GM12878 (cell line): Measurements from ENCODE around the gene IL1RL2. TPM values are rescaled to one million over a fixed set of nuclear protein-coding genes. Genes with fewer than 3 reads are reported as not detected.

Experiments
- ATAC-seq: fragments of 200-7000 bp; cut with Tn5 transposase; 3 replicates; pipeline ENCODE4 v1.9.1; 2020; ENCODE audit warnings: mild to moderate bottlenecking, moderate library complexity
- BruUV-seq: library from RNA; stranded (reverse); fragments of 400-500 nt; replicated peaks from 2 replicates; lab custom pipeline; 2021; lab: Mats Ljungman, UMichigan
- CTCF ChIA-PET: fragments of 300-600 bp; sonication (Branson Sonifier 250); formaldehyde crosslinking; extraction: SDS; loops from one replicate; lab custom pipeline; 2021; ENCODE audit warnings: inconsistent platforms; lab: Yijun Ruan, JAX
- POLR2A ChIA-PET: fragments of 350-600 bp; formaldehyde crosslinking; extraction: SDS; loops from one replicate; lab custom pipeline; 2021; ENCODE audit warnings: inconsistent platforms; lab: Charles Lee
- RAD21 ChIA-PET: fragments of 300-600 bp; sonication (Branson Sonifier 250); formaldehyde crosslinking; loops from one replicate; lab custom pipeline; 2023; ENCODE audit warnings: antibody characterized with exemption; ENCODE audit not compliant: unreplicated experiment; lab: Charles Lee
- SMC1A ChIA-PET: fragments of 300-600 bp; sonication (Branson Sonifier 250); formaldehyde crosslinking; loops from one replicate; lab custom pipeline; 2023; ENCODE audit not compliant: unreplicated experiment, uncharacterized antibody; lab: Charles Lee
- DNase-seq: peaks from one replicate; pipeline ENCODE4 v3.0.0-alpha.2; 2011; ENCODE audit warnings: low read depth, low spot score
- FAIRE-seq: peaks from 3 replicates; lab custom pipeline; 2011; peaks lifted over from hg19 to GRCh38; lab: Jason Lieb, UNC
- H2AFZ ChIP-seq: 2 replicates; pipeline ENCODE4 v1.6.0; 2011; ENCODE audit warnings: low read depth, low read length, control low read depth; ENCODE audit not compliant: control insufficient read depth
- H3K27ac ChIP-seq: 2 replicates; pipeline ENCODE4 v1.5.1; 2011; ENCODE audit warnings: control low read depth; ENCODE audit not compliant: control insufficient read depth, insufficient read depth
- H3K27me3 ChIP-seq, 2 experiments: replicated peaks in 1 of 2; 2 replicates each; pipeline versions ENCODE4 v1.6.0 to v1.6.1; 2011; ENCODE audit warnings: low read length in 1 of 2; ENCODE audit not compliant: control insufficient read depth in 2 of 2, insufficient read depth in 2 of 2
- H3K36me3 ChIP-seq, 2 experiments: 2 replicates each; pipeline ENCODE4 v1.5.1; 2011; ENCODE audit warnings: low read length in 1 of 2; ENCODE audit not compliant: control insufficient read depth in 2 of 2, insufficient read depth in 2 of 2
- H3K4me1 ChIP-seq: 2 replicates; pipeline ENCODE4 v1.6.1; 2011; ENCODE audit warnings: mild to moderate bottlenecking, low read length, moderate library complexity, mixed read lengths; ENCODE audit not compliant: control insufficient read depth, insufficient read depth
- H3K4me2 ChIP-seq: 2 replicates; pipeline ENCODE4 v1.6.0; 2011; ENCODE audit warnings: control low read depth; ENCODE audit not compliant: control insufficient read depth, insufficient read depth
- H3K4me3 ChIP-seq: fragments of 200-600 bp; sonication (generic); 2 replicates; pipeline ENCODE4 v1.5.1; 2016
- H3K79me2 ChIP-seq: 2 replicates; pipeline ENCODE4 v1.6.0; 2011; ENCODE audit warnings: low read length; ENCODE audit not compliant: control insufficient read depth, insufficient read depth
- H3K9ac ChIP-seq: 2 replicates; pipeline ENCODE4 v1.8.0; 2011; ENCODE audit warnings: low read length, control low read depth, mixed read lengths; ENCODE audit not compliant: control insufficient read depth, insufficient read depth
- H3K9me3 ChIP-seq: replicated peaks from 3 replicates; pipeline ENCODE4 v1.5.1; 2011; ENCODE audit warnings: mild to moderate bottlenecking, low read length; ENCODE audit not compliant: control insufficient read depth, insufficient read depth
- H4K20me1 ChIP-seq: 2 replicates; pipeline ENCODE4 v1.6.0; 2011; ENCODE audit not compliant: control insufficient read depth, insufficient read depth
- CHD1 ChIP-seq: IDR thresholded peaks from 2 replicates; pipeline ENCODE4 v1.6.1; 2012; ENCODE audit warnings: low read depth, low read length, improper control_type of control experiment
- FOXK2 ChIP-seq: fragments of 450-650 bp; IDR thresholded peaks from 2 replicates; pipeline ENCODE4 v1.6.1; 2017; ENCODE audit warnings: mild to moderate bottlenecking, moderate library complexity
- HDAC2 ChIP-seq: fragments of 200-600 bp; sonication (generic); IDR thresholded peaks from 2 replicates; pipeline ENCODE4 v1.6.1; 2017
- IRF3 ChIP-seq: fragments of 450-650 bp; IDR thresholded peaks from 2 replicates; pipeline ENCODE4 v1.6.1; 2014; ENCODE audit warnings: mild to moderate bottlenecking
- LARP7 ChIP-seq: fragments of 450-650 bp; IDR thresholded peaks from 2 replicates; pipeline ENCODE4 v1.6.1; 2017; ENCODE audit warnings: mild to moderate bottlenecking
- MTA3 ChIP-seq: IDR thresholded peaks from 2 replicates; pipeline ENCODE4 v1.6.1; 2012; ENCODE audit warnings: low read length, inconsistent platforms, borderline replicate concordance
- ZBTB11 ChIP-seq: fragments of 450-650 bp; formaldehyde crosslinking; IDR thresholded peaks from 2 replicates; pipeline ENCODE4 v1.5.0; 2022; ENCODE audit warnings: mild to moderate bottlenecking, missing genetic modification characterization
- WGBS: methylation state at CpG from one replicate; pipeline ENCODE4 v1.1.6; 2016; ENCODE audit warnings: low lambda C conversion rate; ENCODE audit not compliant: insufficient replicate concordance, insufficient coverage; ENCODE audit errors: missing lambda C conversion rate; 5-methylcytosine and 5-hydroxymethylcytosine counted together
- in situ Hi-C: fragments of 300-500 bp; cut with MboI; formaldehyde crosslinking; loops from 9 replicates; pipeline ENCODE4 v1.14.3; 2018; ENCODE audit warnings: mixed read lengths
- intact Hi-C: fragments of 100-400 bp; cut with micrococcal nuclease; formaldehyde crosslinking; loops from one replicate; pipeline ENCODE4 v1.14.2; 2022; ENCODE audit not compliant: unreplicated experiment
- polyA plus RNA-seq, 11 experiments: library from polyadenylated mRNA; depleted of rRNA in 4 of 11; unstranded in 6 of 11; stranded (reverse) in 5 of 11; fragments of >200 nt; fragmentation: Nextera tagmentation in 4 of 11; fragmentation: Illumina TruSeq in 1 of 11; extraction: Ambion mirVana in 4 of 11; extraction: Trizol in 1 of 11; gene quantifications; 1 replicate in 1 of 11; 2 replicates in 10 of 11; pipeline versions ENCODE4 v1.2.1 to v1.2.3, GENCODE V29; 2011 to 2016; ENCODE audit warnings: inconsistent platforms in 2 of 11, missing spikeins in 2 of 11, low read depth in 1 of 11
- total RNA-seq, 4 experiments: library from RNA; depleted of rRNA in 3 of 4; stranded (reverse); fragments of >200 nt in 3 of 4; fragmentation: Illumina TruSeq in 1 of 4; extraction: Trizol in 1 of 4; gene quantifications; 2 replicates each; pipeline versions ENCODE4 v1.2.1 to v1.2.3, GENCODE V29; 2013 to 2021

Gene IL1RL2
- total and polyA plus RNA-seq, 10 of the 15 experiments (the other 5 are each of a cell fraction or from before 2014, with no cell fraction given) = not detected

- H4K20me1 ChIP-seq = no peaks in the 10 kb centered on the region
- H3K36me3 ChIP-seq = no peaks in the 10 kb centered on the region
- H3K9me3 ChIP-seq = no peaks in the 10 kb centered on the region
- ChIA-PET POLR2A (interaction anchor here (0.7 kb wide), 1 partner anchor 44 kb away, joined by 3 read pairs; no protein-coding TSS in a partner anchor), RAD21 (no interaction called here), CTCF (no interaction called here), SMC1A (interaction anchor here (0.7 to 1.2 kb wide), 2 partner anchors 62 to 139 kb away, joined by 3 to 5 read pairs; no protein-coding TSS in a partner anchor)
- ATAC-seq (no peak), DNase-seq (no peak), FAIRE-seq (no peak)
- intact Hi-C loops = loop anchor here (2.0 kb wide), 1 partner anchor 57 kb away; no protein-coding TSS in a partner anchor
- TF ChIP-seq ZBTB11 = no peak
- TF ChIP-seq CHD1 = no peak
- TF ChIP-seq HDAC2 = no peak
- TF ChIP-seq IRF3 = no peak
- TF ChIP-seq LARP7 = no peak
- no peak for TF ChIP-seq FOXK2
- no peak for TF ChIP-seq MTA3
- no peaks in the 10 kb centered on the region for H3K27me3 ChIP-seq
- H3K4me2 ChIP-seq = no peak overlapping the region
- H3K4me1 ChIP-seq = no peaks in the 10 kb centered on the region
- in situ Hi-C loops = no loop called here
- no peak overlapping the region for H3K4me3 ChIP-seq
- no peak overlapping the region for H3K9ac ChIP-seq
- no peak overlapping the region for H3K27ac ChIP-seq
- no peaks in the 10 kb centered on the region for H3K79me2 ChIP-seq
- 39% methylated on average over 7 of the region's 7 CpGs for WGBS
- H2AFZ ChIP-seq = no peak overlapping the region
- no TSS peak for BruUV-seq
These were observed 8.9 kb upstream of the IL1RL2 start for GRCh38 chr2:102177814-102178478.
